HEK293T (cell line): ENCODE measurements around the gene CD47.

ENCODE experiments used
- CTBP1 ChIP-seq: fragments of 450-650 bp; IDR thresholded peaks from 2 replicates; pipeline ENCODE4 v1.6.1; 2016; ENCODE audit warnings: borderline replicate concordance
- FOXA1 ChIP-seq: fragments of 450-650 bp; IDR thresholded peaks from 2 replicates; pipeline ENCODE4 v1.6.1; 2016; ENCODE audit warnings: mild to moderate bottlenecking
- FOXM1 ChIP-seq: fragments of 450-650 bp; IDR thresholded peaks from 2 replicates; pipeline ENCODE4 v1.6.1; 2017; ENCODE audit warnings: mild to moderate bottlenecking, borderline replicate concordance
- HDGF ChIP-seq: fragments of 450-650 bp; IDR thresholded peaks from 2 replicates; pipeline ENCODE4 v1.6.1; 2017; ENCODE audit warnings: antibody characterized with exemption, borderline replicate concordance
- LEF1 ChIP-seq: fragments of 450-650 bp; IDR thresholded peaks from 2 replicates; pipeline ENCODE4 v1.6.1; 2017; ENCODE audit warnings: mild to moderate bottlenecking, borderline replicate concordance
- NFRKB ChIP-seq: fragments of 450-650 bp; IDR thresholded peaks from 2 replicates; pipeline ENCODE4 v1.6.1; 2016; ENCODE audit warnings: mild to moderate bottlenecking, moderate library complexity
- SP1 ChIP-seq: fragments of 450-650 bp; IDR thresholded peaks from 2 replicates; pipeline ENCODE4 v1.6.1; 2017
- ZNF384 ChIP-seq: fragments of 450-650 bp; IDR thresholded peaks from 2 replicates; pipeline ENCODE4 v1.6.1; 2016

DNA sequence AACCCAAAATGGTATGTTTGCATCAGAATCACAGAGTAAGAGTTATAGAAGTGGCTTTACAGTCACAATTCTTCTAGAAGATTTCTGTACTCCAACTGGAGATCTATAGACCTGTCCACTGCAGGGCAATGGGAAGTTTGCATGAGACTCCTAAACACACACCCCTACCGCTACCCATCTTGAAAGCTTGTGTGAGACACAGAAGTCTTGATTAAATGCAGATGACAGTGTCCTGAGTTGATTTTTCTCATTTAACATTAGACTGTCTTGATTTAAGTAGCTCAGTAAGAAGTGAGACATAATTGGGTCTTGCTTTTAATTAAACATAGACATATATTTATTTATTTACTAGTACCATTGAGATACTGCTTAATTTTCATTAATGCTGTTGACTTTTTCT, 54.4 kb downstream of the CD47 start:
- no peak for TF ChIP-seq FOXM1
- no peak for TF ChIP-seq SP1
- no peak for TF ChIP-seq NFRKB
- TF ChIP-seq FOXA1: no peak
- TF ChIP-seq CTBP1: no peak
- no peak for TF ChIP-seq ZNF384
- TF ChIP-seq LEF1: no peak
- no peak for TF ChIP-seq HDGF
